Measurements from ENCODE around the gene SNX18. TPM values are rescaled to one million over a fixed set of nuclear protein-coding genes. Genes with fewer than 3 reads are reported as not detected.

Gene SNX18
- total RNA-seq, 1 experiment from 2014 or later: 16.0 TPM

DNA sequence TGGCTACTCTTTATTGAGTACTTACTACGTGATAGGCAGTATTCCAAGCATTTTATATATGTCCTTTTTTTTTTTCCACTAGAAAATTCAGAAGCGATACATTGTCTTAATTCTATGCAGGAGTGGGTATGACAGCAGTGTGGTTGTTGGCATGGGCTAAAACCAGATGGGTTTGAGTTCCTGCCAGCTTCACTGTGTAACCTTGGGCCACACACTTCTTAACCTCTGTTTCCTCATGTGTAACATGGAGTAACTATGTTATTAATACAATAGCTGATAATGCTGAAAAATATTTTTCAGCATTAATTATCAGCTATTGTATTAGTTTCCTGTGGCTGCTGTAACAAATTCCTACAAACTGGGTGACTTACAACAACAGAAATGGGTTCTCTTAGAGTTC, 12.0 kb downstream of the SNX18 start:
- H3K79me2 ChIP-seq (ENCODE audit: insufficient read depth, low read length): peaks cover 33% of the 10 kb centered on the region
- DNase-seq (ENCODE audit: low read depth, low spot score) (no peak), ATAC-seq (no peak)
- H3K4me1 ChIP-seq (ENCODE audit: control insufficient read depth in 1 of 2, insufficient read depth in 2 of 2, low read length in 2 of 2): peaks cover 17 to 22% of the 10 kb centered on the region in 2 experiments
- CTCF ChIA-PET: interaction anchor here (0.8 to 1.5 kb wide), 4 partner anchors 12 to 338 kb away, joined by 3 to 8 read pairs (median 3); partner anchors contain the start of gene SNX18
- no peak for TF ChIP-seq ZFX (IDR thresholded peaks at IDR 0.05)
- TF ChIP-seq POLR2A (IDR thresholded peaks at IDR 0.05; ENCODE audit: borderline replicate concordance, extremely low read depth, insufficient read depth, insufficient read length): no peak
- TF ChIP-seq POLR2AphosphoS5 (IDR thresholded peaks at IDR 0.05; ENCODE audit: low read depth, low read length): no peak
- no peak for TF ChIP-seq ELF1 (IDR thresholded peaks at IDR 0.05; ENCODE audit: borderline replicate concordance, low read depth)
- TF ChIP-seq, protein P1, sequence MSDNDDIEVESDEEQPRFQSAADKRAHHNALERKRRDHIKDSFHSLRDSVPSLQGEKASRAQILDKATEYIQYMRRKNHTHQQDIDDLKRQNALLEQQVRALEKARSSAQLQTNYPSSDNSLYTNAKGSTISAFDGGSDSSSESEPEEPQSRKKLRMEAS (IDR thresholded peaks at IDR 0.05): no peak
- TF ChIP-seq SRF (IDR thresholded peaks at IDR 0.05; ENCODE audit: low read depth): no peak
- TF ChIP-seq CEBPB (IDR thresholded peaks at IDR 0.05; ENCODE audit: low read depth): no peak
- no peak for TF ChIP-seq ZBTB33 (IDR thresholded peaks at IDR 0.05; ENCODE audit: extremely low read depth, insufficient replicate concordance, low read length)
- no peak for TF ChIP-seq EZH2phosphoT487 (IDR thresholded peaks at IDR 0.05; ENCODE audit: borderline replicate concordance)
- TF ChIP-seq EGR1 (IDR thresholded peaks at IDR 0.05; ENCODE audit: low read depth): no peak
- no peak for TF ChIP-seq YY1 (IDR thresholded peaks at IDR 0.05; ENCODE audit: extremely low read depth, insufficient replicate concordance, low read depth, low read length)
- TF ChIP-seq CBX3 (IDR thresholded peaks at IDR 0.05; ENCODE audit: low read depth): no peak
- no peak overlapping the region for H2AFZ ChIP-seq (ENCODE audit: low read depth, low read length, poor library complexity, severe bottlenecking)
- RAD21 ChIA-PET (ENCODE audit: low non-redundant PET in 1 of 2, low total read pairs in 2 of 2, uncharacterized antibody in 2 of 2, unreplicated experiment in 2 of 2): no interaction called here
- H3K9me2 ChIP-seq (ENCODE audit: insufficient read depth): no peaks in the 10 kb centered on the region
- POLR2A ChIA-PET: no interaction called here
- H3K9ac ChIP-seq (ENCODE audit: low read length): no peak overlapping the region
- no peaks in the 10 kb centered on the region for H3K27me3 ChIP-seq (ENCODE audit: insufficient read depth, low read length)
- no peaks in the 10 kb centered on the region for H3K36me3 ChIP-seq (ENCODE audit: control insufficient read depth in 1 of 2, insufficient read depth in 2 of 2, low read length in 2 of 2)
- no peak overlapping the region for H3K27ac ChIP-seq (ENCODE audit: low read depth, low read length)
- no peaks in the 10 kb centered on the region for H3K9me3 ChIP-seq (ENCODE audit: control insufficient read depth in 1 of 2, insufficient read depth in 1 of 2, low read depth in 1 of 2, low read length in 2 of 2)
- H3K4me3 ChIP-seq (replicated peaks in 1 of 2; ENCODE audit: low read depth in 1 of 2, low read length in 2 of 2): no peak overlapping the region
- no peak overlapping the region for H3K4me2 ChIP-seq (ENCODE audit: low read length)
- BruUV-seq (replicated peaks): no TSS peak
- intact Hi-C loops (cut with micrococcal nuclease): no loop called here
- peaks cover 18% of the 10 kb centered on the region for H4K20me1 ChIP-seq (ENCODE audit: insufficient read depth)
